ENCODE measurements around the gene BRD9.

- TF ChIP-seq CTCF (IDR thresholded peaks at IDR 0.05) (no peak), POLR2A (IDR thresholded peaks at IDR 0.05) (no peak)
Measured at GRCh38 chr5:889075-889710, 3.4 kb downstream of the BRD9 start.

Measured in thyroid gland (tissue), 4 donors.